ENCODE data around the gene MRPL30.
A peak's percentile ranks its signal among the peaks of the same experiment; 100 is the strongest.
"Not testable (repeated sequence)": the region's sequence is repeated elsewhere in the genome, so short reads cannot be mapped to it uniquely, and the experiment has no call there.

MRPL30 gene

GRCh38 chr2:99180755-99181623, at the start of gene MRPL30, which contains the start of gene MITD1:
TSS of gene MRPL30 (plus strand) at chr2:99181184. CDS start at chr2:99186204, 5,020 bp downstream.
TSS of gene MITD1 (minus strand) at chr2:99181058. CDS start at chr2:99180981, 77 bp downstream.
- DNase-seq = peak; percentile 91

- not testable (repeated sequence) for DNase-seq
Measured at GRCh38 chr2:99135044-99135556, 45.9 kb upstream of the MRPL30 start.

GRCh38 chr2:99139003-99139402, 42.0 kb upstream of the MRPL30 start:
- DNase-seq = no peak

DNA sequence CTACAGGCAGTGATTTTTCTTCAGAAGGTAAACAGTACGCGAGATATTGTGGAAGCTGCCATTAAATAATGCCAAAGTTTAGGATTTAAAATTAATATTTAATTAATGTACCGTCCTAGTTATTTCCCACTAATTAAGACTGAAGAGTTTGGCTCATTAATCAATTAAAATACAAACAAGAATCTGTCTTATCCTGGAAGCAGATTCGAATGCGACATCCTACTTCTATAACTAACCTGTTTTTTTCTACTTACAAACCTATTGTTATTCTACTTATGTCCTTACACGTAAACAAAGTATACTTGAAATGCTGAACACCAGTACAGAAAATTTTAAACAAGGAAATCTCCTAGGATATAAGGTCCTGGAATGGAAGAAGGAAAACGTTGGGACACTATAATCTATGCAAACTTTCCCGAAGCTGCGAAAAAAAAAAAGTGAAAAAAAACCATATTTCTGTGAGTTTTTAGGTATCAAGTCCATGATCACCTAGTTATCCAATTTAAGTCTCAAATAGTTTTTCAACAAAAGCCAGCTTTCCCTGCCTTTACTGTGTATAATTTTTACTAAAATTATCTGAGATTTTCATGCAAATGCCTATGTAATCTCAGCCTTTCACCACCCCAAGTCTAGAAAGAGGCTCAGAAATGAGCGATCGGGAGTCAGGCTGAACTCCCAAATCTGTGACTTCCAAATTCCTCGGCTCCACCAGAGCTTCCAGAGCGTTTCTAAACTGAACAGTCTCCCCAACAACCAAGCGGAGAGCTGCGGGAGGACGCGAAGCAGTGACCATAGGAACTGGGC, 40.7 kb upstream of the MRPL30 start:
- DNase-seq = no peak

DNA sequence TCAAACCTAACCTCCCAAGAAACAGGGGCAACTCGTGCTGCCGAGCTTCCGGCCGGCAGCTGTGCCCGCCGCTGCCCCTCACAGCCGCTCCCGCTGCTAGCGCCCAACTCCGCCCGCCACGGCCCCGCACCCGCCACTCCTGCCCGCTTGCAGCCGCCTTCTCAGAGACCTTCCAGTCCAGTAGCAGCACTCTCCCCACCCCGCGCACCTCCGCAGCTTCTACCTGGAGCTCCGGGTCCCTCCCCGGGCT, 40.2 kb upstream of the MRPL30 start:
- DNase-seq = no peak

- peak; percentile 97 for DNase-seq
Measured at GRCh38 chr2:99141110-99142108, 39.6 kb upstream of the MRPL30 start, which contains the start of gene C2orf15. TSS of gene C2orf15 (plus strand) at chr2:99141707. CDS start at chr2:99150559, 8,852 bp downstream.

- DNase-seq = no peak
Measured at GRCh38 chr2:99150706-99151105, 30.3 kb upstream of the MRPL30 start.

DNA sequence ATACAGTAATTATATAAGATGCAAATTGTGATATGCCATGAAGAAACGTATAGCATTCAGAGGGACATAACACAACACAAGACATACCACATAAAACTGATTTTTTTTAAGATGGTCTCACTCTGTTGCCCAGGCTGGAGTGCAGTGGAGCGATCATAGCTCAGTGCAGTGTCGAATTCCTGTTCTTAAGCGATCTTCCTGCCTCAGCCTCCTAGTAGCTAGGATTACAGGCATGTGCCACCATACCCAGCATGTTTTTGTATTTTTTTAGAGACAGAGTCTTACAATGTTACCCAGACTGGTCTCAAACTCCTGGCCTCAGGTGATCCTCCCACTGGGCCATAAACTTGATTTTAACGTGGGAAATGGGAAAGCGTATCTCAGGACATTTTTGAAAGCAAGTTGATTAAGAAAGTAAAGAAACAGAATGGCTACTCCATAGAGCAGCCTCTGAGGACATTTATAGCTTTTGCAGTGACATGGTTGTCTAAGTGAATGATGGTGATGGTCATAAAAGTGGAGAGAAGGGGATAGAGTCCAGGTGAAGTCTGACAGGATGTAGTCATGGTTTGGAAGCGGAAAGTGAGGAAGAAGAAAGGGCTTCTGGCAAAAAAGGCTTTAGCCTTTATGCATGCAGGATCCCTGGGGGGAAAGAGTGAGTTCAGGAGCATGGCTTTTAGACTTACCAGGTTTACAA, 28.6 kb upstream of the MRPL30 start:
- DNase-seq = no peak

GRCh38 chr2:99153921-99154604, 26.9 kb upstream of the MRPL30 start:
- no peak for DNase-seq

- peak; percentile 95 for DNase-seq
Measured at GRCh38 chr2:99154643-99155536, 26.1 kb upstream of the MRPL30 start, which contains the start of the genes LIPT1 and TSGA10. TSS of gene LIPT1 (plus strand) at chr2:99154967. CDS start at chr2:99161958, 6,991 bp downstream. TSS of gene TSGA10 (minus strand) at chr2:99154942. CDS start at chr2:99109439, 45,503 bp downstream.

DNA sequence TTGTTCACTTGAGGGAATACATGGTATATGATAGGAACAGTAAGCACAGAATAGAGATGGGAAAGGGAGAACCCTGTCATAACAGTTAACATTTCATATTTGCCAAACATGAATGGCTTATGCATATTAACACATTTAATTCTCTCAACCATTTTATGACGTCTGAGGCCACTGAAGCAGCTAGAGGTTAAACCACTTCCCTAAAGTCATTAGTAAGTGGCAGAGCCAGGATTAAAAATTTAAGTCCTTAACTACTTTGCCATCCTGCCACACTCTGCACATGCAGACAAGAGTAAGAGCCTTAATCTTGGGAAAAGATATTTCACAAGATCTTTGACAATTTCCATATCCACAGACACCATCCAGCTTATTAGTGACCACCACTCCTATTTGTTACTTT, 24.1 kb upstream of the MRPL30 start:
- DNase-seq = no peak

DNA sequence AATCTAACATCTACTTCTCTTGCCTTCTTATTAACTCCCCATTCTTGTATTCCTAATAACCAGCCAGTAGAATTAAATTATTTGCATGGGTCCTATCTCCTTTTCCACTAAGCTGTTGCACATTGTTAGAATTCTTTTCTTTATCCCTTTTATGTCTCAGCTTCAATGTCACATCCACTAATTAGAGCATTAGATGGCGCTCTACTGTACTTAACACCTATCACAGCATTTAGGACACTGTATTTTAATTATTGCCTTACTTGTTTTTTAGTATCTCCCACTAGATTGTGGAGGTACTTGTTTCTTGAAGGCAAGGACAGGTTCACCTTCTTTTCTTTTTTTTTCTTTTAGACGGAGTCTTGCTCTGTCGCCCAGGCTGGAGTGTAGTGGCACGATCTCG, 22.4 kb upstream of the MRPL30 start:
- no peak for DNase-seq

GRCh38 chr2:99159594-99159993, 21.4 kb upstream of the MRPL30 start:
- no peak for DNase-seq

DNA sequence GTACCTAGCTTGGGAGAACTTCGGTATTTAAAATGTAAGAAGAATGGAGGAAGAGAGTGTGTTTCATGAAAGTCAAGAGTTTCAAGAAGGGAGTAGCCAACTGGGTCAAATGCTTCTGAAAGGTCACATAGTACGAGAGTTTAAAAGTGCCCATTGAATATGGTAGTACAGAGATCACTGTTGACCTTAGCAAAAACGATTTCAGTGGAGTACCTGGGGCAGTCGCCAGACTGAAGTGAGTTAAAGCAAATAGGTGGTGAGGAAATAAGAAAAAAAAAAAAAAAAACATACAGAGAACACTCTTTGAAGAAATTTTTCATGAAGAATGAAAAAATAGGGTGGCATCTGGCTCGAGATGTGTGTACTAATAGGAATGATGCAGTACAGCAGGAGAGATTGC, 14.8 kb upstream of the MRPL30 start:
- no peak for DNase-seq

DNA sequence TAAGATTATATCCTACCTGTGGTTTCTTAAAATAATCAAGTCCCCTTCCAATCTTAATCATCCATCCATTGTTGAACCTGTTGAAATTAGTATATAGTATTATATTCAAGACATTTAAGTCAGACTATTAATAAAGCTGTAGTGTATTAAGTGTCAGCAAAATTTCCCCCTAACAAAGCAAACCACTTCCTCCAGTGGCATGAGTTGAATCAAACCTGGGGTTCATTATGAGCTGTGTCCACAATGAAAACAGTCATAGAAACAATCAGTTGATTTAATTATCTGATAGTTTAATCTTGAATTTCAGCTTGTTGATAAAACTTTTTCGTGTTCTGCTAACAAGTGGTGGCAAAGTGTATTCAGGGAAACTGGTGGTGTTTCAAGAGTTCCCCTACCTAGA, 11.4 kb upstream of the MRPL30 start:
- no peak for DNase-seq

- DNase-seq = no peak
Measured at GRCh38 chr2:99171377-99172140, 9.4 kb upstream of the MRPL30 start.

- no peak for DNase-seq
Measured at GRCh38 chr2:99181624-99182000, 628 bp downstream of the MRPL30 start.

- no peak for DNase-seq
Measured at GRCh38 chr2:99183025-99183424, 2.0 kb downstream of the MRPL30 start.

DNA sequence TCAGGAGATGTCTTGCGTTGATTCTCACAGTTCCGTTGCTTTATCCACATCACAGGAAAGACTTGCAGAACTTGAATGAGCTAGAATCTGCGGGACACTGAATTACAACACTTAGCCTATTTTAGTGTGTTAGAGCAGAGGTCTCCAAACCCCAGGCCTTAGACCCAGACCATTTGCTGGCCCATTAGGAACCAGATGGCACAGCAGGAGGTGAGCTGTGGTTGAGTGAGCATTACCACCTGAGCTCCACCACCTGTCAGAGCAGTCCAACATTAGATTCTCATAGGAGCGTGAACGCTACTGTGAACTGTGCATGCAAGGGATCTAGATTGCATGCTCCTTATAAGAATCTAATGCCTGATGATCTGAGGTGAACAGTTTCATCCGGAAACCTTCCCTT, 3.8 kb downstream of the MRPL30 start:
- DNase-seq = no peak

All from activated CD8-positive, alpha-beta memory T cell treated with anti-CD3 and anti-CD28 coated beads, Interleukin-2, amount 50 U/mL, for 48 hours (primary cell).